GM12801 (cell line): ENCODE results near the gene SLTM.

Experiments
- TF ChIP-seq, protein P1 (sequence below): IDR thresholded peaks from one replicate; pipeline ENCODE4 v1.5.1; 2011; ENCODE audit warnings: control low read depth; ENCODE audit not compliant: insufficient read length; ENCODE audit errors: extremely low read depth

The SLTM gene

DNA sequence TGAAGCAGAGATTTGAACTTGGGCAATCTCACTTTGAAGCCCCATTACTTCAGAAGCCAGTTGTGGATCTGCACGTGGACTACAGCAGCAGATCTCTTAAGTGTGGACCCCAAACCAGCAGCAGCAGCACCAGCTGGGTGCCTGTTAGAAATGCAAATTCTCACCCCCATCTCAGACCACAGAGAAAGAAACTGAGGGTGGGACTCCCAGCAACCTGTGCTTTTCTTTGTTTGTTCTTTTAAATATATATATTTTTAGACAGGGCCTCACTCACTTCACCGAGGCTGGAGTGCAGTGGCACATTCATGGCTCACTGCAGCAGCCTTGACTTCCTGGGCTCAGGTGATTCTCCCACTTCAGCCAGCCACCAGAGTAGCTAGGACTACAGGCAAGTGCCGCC, 53.2 kb downstream of the SLTM start:
- TF ChIP-seq, protein P1, sequence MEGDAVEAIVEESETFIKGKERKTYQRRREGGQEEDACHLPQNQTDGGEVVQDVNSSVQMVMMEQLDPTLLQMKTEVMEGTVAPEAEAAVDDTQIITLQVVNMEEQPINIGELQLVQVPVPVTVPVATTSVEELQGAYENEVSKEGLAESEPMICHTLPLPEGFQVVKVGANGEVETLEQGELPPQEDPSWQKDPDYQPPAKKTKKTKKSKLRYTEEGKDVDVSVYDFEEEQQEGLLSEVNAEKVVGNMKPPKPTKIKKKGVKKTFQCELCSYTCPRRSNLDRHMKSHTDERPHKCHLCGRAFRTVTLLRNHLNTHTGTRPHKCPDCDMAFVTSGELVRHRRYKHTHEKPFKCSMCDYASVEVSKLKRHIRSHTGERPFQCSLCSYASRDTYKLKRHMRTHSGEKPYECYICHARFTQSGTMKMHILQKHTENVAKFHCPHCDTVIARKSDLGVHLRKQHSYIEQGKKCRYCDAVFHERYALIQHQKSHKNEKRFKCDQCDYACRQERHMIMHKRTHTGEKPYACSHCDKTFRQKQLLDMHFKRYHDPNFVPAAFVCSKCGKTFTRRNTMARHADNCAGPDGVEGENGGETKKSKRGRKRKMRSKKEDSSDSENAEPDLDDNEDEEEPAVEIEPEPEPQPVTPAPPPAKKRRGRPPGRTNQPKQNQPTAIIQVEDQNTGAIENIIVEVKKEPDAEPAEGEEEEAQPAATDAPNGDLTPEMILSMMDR = no peak

DNA sequence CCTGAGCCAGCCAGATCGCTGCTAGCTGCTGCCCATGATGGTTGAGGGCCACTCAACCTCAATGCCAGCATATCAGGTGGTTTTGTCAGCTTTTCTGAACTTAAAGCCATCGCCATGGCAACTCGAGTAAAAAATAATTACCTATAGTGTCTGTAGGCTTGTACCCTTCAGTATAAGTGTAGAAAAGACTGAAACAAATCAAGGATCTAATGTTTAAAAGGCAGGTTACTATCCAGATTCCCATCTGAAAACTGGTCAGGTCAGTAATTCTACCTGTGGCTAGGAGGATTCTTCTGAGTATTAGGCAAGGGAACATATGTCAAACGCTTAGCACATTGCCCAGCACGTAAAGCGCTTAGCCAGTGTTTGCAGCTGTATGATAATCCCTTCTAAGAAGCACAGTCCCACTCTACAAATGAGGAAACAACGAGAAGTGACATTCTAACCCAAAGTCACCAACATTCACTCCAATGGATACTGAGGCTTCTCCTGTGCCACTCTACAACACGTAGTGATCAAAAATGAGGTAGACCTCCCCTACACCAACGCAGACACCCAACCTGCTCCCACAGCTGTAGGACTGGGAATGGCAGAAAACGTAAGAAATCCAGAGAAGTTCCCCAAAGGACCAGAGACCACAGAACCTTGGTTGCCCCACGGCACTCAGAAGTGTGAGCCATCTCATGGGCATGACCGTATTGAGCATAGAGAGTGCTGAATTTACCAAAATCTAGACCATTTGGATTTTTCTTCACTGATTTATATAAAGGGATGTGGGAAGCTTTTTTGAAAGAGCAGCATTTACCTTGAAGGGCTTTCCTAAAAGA, 55.3 kb downstream of the SLTM start:
- TF ChIP-seq, protein P1 = no peak

DNA sequence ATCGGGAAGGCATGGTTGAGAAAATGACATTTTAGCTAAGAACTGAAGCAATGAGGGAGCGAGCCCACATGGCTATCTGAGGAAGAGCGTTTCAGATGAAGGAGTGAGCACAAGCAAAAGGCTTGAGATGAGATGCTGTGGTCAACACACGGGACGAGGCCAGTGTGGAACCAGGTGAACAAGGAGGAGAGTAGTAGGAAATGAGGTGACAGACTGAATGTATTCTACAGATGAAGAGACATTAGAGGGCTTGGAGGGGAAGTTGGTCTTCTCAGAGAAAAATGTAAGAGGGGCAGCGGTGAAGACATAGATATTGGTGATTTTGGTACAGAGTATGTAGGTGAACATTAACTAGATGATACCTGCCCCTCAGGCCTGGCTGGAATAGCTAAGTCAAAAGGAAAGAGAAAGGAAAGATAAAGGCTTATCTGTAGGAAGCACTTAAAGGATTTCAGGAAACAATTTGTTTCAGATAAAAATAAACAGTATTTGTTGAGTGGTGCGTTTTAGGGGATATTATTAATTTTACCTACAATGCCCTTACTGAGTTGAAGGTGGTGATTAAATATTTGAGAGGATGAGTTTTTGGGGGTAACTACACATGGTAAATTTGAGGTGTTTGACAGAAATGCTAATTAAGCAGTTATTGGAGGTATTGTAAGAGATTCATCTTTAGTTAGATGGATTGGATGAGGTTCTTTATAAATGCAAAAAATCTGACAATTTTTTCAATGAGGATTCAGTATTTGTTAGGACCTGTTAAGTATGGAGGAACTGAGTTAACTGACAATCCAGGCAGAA, 57.0 kb downstream of the SLTM start:
- TF ChIP-seq, protein P1 = no peak

DNA sequence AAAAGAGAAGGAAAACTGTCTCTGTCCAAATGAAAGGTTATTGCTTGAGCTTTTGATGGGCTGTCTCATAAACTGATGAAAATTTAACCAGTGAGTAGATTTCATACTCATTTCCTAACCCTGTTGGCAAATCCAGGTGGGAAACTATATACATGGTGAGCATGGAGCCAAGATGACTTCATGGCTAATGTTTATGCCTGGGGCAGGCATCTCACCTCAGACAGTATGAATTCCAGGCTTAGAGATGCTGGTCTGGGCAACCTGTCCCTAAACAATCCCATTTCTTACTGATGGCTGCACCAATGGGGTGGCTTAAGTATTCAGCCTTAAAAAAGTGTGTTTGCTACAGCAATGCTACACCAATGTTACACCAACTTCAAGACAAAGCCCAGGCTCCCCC, 58.1 kb downstream of the SLTM start:
- TF ChIP-seq, protein P1 = no peak

DNA sequence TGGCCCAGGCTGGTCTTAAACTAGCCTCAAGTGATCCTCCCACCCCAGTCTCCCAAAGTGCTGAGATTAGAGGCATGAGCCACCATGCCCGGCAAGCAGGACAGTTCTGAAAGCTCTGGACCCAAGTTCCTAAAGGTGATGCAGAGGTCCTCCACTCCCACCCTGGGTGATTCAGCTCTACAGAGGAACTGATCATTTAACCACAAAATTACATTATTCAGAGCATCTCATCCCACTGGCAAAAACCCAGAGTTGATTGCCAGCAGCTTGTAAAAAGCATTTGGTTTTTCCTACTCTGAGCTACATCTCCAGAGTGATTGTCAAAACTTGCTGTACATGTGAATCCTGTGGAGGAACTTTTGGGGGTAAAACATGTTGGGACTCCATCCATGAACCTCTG, 60.2 kb downstream of the SLTM start:
- TF ChIP-seq, protein P1 = no peak

DNA sequence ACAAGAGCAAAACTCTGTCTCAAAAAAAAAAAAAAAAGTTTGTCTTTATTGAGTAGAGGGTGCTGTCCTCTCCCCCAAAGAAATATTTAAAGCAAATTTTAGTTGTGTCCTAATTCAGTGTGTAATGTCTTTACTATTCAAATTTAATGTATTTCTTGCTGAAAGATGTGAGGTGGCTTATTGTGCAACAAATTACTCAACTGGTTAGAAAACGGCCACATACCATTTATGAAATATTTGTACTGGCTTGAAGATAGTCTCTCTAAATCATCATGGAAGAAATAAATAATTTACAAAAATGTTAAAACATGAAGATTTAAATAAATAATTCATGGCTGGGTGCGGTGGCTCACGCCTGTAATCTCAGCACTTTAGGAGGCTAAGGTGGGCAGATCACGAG, 63.0 kb downstream of the SLTM start:
- TF ChIP-seq, protein P1 = no peak

DNA sequence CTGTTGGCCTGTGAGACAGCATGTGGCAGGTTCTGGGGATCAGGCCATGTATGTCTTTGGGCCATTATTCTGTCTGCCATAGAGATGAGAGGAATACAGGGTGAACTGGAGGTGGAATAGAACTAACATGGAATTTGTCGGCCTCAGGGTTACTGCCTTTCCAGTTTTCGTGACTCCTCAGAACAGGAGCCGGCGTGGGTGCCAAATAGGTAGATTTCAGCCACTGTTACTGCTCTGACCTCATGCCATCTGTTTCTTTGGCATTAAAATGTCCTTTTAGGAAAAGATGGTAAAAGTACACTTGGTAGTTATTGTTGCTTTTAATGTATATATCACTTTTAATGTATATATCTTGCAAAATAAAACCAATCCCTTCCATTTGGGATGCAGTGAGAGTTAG, 65.6 kb downstream of the SLTM start:
- TF ChIP-seq, protein P1 = no peak
